ENCODE data around the gene CDK13.

The CDK13 gene

DNA sequence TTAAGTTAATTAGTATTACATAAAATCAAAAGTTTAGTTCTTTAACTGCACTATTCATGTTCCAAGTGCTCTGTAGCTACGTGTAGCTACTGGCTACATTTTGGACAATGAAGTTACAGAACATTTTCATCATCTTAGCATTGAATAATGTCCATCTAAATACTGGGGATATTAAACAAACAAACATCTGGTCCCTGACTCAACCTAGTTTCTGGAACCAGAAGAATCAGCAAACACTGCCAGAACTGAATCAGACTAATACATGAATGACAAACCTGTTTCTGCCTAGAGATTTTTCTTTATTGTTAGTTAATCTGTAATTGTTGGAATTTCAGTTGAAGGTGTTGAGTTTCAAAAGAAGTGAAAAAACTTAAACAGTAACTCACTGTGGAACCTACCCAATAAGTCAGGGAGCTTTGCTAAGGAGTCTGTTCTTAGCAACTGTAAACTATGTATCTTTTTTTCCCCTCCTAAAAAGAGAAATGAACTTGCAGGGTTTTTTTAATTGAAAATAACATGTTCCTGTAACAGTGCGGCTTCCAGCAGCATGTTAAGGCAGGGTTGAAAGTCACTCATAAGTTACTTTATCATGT, 58.3 kb downstream of the CDK13 start:
- DNase-seq (ENCODE audit: low read depth, low spot score), result no peak

DNA sequence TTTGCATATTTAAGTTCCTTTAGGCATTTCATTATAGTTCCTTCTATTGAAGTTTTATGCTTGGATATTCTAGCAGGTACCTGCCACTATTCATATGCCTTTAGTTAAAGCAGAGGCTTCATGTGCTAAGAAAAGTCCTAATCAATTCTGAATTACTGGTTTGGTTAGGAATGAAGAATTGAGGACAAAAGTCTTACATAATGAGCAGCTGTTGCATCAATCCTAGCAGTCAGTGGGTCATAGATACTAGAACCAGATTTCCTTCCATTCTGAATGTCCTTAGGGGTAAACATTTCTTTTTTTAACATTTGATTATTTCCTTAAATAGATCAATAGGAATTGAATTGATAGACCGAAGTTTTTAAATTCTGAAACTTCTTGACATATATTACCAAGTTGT, 59.2 kb downstream of the CDK13 start:
- no peak for DNase-seq (ENCODE audit: low read depth, low spot score)

DNA sequence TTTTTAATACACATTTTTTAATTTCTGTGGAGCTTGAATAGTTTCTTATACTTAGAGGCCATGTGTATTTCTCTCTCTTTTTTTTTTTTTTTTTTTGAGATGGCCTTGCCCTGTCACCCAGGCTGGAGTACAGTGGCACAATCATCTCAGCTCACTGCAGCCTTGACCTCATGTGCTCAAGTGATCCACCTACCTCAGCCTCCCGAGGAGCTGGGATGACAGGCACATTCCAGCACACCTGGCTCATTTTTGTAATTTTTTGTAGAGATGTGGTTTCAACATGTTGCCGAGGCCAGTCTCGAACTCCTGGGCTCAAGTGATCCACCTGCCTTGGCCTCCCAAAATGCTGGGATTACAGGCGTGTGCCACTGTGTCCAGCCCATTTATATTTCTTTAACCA, 64.3 kb downstream of the CDK13 start:
- DNase-seq (ENCODE audit: low read depth, low spot score), result no peak

DNA sequence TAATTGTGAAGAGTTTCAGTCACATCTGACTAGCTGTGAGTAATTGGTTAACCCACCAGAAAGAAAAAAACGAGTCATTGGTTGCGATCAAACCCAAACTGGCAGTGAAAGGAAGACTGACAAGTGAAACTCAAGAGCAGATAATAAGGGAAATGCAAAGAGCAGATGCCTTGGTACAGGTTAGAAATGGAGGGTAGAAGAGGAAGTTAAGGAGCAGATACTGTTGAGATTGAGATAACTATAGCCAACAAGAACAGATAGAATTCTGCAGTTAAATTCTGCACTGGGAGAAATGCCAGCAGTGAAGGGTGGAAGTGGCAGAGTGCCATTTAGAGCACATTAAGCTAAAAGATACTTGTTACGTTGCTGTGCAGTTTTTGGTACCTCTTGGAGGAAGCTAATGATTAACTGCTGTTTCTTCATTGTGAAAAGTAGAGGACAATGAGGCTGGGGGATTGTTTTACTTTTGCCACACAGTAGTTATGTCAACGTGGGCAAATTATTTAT, 65.8 kb downstream of the CDK13 start:
- no peak for DNase-seq (ENCODE audit: low read depth, low spot score)

DNA sequence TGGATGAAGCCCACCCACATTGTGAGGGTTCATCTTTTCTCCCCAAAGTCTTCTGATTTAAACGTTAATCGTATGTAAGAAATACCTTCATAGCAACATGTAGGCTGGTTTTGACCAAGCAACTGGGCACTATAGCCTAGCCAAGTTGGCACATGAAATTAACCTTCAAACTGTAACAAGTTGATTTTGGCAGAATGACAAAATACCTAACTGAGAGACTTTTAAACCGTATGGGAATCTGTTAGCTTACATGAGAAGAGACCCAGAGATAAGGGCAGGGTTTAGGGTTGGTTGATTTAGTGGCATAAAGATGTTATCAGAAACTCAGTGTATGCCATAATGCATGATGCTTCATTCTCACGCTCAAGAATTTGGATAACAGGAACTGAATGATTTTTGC, 69.5 kb downstream of the CDK13 start:
- DNase-seq (ENCODE audit: low read depth, low spot score), result no peak

DNA sequence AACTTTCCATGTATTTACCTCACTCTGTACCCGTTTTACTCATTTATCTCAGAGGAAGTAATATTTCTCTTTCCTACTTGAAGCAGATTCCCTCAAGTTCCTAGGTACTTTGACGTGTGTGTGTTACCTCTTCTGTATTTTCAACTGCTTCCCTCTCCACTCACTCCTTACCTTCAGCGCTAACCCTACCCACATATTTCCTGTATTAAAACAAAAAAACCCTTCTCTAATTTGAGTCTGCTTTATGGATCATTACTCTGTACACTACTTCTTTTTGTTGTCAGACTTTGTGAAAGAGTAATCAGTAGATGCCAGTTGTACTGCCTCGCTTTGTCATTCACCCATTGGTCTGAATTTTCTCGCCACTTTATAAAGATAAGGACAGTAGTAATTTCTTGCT, 74.0 kb downstream of the CDK13 start:
- no peak for DNase-seq (ENCODE audit: low read depth, low spot score)

DNA sequence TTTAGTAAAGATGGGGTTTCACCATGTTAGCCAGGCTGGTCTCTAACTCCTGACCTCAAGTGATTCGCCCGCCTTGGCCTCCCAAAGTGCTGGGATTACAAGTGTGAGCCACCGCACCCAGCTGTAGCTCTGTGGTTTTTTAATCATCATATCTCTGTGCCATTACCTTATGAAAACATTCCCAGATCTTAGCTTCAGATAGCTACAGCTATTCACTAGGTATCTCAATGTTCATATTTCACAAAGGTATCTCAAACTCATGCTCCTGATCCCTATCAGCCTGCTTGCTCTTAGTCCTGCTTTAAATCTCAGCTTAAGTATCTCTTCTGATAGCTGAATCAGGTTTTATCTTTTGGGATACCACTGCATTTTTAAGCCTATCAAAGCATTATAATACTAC, 74.8 kb downstream of the CDK13 start:
- no peak for DNase-seq (ENCODE audit: low read depth, low spot score)

DNA sequence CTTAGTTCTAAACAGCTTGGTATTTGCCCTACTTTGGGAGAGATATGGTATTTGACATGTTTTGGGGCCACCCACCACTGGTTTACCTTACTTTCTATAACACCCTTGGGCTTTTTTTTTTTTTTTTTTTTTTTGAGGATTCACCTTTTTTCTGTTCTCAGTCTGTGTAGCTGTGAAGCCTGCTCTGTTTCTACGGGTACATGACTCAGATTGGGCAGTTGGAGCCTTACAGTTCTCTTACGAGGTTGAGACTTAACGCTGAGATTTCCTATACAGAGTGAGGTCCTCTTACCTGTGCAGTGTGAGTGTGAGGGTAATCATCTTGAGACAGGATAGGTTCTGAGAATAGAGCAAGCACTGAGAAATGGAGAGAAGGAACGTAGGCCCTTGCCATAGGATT, 77.5 kb downstream of the CDK13 start:
- DNase-seq (ENCODE audit: low read depth, low spot score), result no peak

DNA sequence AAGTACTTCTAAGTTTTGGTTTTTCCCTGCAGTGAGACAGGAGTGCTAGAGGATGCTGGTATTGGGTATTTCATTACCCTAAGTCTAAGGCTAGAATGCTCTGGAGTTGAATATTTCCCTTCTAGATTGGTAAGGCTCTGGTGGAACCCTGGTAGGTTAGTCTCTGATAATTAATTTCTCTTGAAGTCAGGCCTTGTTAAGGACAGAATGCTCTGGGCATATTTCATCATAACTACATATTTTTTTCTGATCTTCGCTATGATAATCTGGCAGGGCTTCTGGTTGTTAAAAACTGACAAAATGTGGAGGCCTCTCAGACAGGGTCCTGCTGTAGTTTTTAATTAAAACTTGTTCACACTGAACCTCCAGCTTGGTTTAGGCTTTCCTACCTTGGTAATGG, 83.8 kb downstream of the CDK13 start:
- no peak for DNase-seq (ENCODE audit: low read depth, low spot score)

DNA sequence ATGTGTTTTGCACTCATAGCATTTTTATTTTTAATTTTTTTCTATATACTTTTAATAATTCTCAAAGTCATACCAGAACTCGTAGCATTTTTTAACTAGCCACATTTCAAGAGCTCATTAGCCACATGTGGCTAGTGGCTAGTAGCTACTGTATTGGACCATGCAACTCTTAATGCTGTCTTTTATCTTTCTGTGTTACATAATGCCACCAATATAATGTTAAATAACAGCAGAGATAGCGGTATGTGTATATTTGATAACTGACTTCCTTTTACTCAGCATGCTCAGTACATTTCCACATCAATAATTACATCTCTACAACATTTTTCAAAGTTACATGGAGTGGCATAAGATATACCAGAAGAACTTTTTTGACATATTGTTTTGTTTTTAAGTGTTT, 91.4 kb downstream of the CDK13 start:
- DNase-seq (ENCODE audit: low read depth, low spot score), result no peak

DNA sequence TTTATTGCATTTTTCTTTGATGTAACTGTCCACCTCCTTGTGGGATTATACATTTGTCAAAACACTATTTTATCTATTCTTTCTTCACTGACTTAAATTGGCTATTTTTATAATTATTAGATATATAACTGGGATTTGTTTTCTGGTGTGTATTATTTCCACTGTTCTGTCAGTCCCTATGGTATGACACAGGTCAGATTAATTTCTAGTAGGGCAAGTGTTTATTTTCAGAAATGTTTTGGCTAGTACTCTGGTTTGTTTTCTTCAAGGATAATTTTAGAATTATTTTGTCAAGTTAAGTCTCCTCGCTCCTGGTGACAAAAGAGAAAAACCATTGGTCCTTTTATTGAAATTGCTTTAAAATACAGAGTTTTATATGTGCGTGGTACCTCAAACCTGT, 93.1 kb downstream of the CDK13 start:
- DNase-seq (ENCODE audit: low read depth, low spot score), result no peak

DNA sequence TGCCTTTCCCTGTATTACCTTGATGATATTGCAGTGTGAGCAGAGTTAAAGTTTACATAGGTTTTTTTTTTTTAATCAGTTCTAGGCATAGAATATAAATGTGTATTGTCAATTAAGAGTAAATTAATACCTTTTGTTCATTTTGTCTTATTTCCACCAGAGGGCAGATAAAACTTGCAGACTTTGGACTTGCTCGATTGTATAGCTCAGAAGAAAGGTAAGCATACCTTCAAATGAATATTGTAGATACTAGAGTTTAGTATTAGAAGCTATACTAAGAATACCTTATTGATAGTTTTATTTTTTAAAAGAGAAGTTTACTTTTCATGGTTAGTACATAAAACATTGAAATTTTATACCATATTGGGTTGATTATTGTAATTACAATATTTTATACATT, 97.6 kb downstream of the CDK13 start:
- no peak for DNase-seq (ENCODE audit: low read depth, low spot score)

DNA sequence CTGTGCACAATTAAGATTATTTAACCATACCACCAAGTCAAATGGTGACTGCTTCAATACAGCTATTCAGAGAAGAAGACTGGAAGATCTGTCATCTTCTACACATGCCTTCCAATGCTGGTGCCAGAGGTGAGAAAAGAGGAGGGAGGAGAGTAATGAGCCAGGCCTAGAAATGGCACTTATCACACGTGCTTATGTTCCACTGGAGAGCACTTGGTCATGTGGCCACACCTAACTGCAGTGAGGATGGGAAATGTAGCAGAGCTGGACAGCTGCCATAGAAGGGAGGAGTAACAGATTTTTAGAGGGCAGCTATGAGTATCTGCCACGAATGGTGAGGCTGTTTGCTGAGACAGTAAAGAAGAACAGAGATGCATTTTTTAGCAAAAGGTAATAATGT, 107.2 kb downstream of the CDK13 start:
- DNase-seq (ENCODE audit: low read depth, low spot score), result no peak

DNA sequence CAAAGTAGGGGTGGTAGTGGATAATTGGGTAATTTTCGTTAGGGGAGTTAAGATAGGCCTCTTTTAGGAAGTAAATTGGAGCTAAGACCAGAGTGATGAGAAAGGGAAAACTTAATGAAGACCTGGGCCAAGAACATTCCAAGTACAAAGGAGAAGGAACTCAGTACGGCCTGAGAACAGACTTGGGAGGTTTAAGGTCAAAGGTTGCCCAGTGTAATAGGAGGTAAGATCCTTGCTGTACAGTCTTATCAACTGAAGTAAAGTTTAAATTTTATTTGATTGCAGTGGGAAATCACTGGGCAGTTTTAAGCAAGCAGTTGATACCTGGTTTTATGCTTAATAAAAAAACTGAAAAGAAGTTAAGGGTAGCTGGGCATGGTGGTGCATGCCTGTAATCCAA, 108.0 kb downstream of the CDK13 start:
- no peak for DNase-seq (ENCODE audit: low read depth, low spot score)

DNA sequence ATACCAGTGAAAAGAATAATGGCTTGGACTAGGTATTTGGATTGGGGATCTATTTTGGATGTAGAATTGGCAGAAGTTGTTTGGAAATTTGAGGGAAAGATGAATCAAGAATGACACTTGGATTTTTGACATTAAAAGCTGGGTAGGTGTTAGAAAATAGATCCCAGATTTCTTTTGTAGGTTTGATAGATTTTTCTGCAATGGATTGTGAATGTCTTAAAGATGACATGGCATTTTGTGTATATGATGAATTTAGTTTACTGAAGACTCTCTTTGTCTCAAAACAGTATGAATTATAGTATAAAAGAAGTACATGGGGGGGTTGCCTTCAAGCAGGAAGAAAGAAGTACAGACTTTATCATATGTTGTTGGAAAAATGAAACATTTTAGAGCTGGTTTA, 108.6 kb downstream of the CDK13 start:
- DNase-seq (ENCODE audit: low read depth, low spot score), result no peak

DNA sequence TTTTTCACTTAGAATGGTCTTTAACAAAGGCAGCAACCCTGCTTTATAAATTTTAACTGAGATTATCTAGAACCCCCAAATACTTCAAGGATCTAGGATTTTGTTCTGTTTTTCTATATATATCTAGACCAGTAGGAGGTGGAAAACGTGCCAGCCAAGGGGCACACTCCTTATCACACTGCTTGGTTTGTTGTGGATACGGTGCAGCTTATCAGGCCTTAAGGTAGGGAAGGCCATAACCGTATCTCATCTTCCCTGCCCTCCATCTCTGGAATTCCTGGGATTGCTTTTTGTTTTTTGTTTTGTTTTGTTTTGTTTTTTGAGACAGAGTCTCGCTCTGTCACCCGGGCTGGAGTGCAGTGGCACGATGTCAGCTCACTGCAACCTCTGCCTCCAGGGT, 109.0 kb downstream of the CDK13 start:
- no peak for DNase-seq (ENCODE audit: low read depth, low spot score)

DNA sequence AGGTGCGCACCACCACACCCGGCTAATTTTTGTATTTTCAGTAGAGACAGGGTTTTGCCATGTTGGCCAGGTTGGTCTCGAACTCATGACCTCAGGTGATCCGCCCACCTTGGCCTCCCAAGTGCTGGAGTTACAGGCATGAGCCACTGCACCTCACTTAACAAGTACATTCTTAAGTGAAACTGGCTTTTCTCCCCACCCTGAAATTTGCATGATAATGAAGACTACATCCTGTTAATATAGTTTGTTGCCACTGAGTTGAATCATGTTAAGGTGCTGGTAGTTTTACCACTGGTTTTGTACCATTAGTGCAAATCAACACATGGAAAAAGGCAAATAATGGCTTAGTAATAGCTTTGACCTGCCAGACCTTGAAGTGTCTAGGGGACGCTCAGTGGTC, 122.2 kb downstream of the CDK13 start:
- no peak for DNase-seq (ENCODE audit: low read depth, low spot score)

DNA sequence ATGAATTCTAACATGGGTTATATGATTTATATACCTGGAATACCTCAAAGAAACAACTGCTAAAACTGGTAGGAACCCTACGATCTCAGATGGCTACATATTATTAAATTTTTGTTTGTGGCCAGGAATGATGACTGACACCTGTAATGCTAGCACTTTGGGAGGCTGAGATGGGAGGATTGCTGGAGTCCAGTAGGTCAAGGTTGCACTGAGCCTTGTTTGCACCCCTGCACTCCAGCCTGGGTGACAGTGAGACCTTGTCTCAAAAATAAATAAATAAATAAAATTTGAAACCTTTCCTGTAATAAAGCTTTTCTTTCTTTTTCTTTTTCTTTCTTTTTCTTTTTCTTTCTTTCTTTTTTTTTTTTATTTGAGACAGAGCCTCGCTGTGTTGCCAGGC, 123.2 kb downstream of the CDK13 start:
- DNase-seq (ENCODE audit: low read depth, low spot score), result no peak

DNA sequence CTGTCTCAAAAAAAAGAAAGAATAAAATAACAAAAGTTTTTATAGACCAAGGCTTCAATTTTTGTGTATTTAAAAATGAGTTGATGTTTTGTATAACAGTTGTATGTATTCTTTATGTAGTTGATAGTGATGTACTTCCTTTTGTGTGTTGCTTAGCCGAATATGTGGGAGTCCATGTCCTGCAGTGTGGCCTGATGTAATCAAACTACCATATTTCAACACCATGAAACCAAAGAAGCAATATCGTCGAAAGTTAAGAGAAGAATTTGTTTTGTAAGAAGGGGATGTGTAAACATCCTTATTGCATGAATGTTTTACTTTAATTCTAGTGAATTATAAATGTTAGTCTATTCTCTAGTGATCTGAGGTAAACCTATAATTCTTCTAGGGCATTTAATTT, 127.8 kb downstream of the CDK13 start:
- no peak for DNase-seq (ENCODE audit: low read depth, low spot score)

DNA sequence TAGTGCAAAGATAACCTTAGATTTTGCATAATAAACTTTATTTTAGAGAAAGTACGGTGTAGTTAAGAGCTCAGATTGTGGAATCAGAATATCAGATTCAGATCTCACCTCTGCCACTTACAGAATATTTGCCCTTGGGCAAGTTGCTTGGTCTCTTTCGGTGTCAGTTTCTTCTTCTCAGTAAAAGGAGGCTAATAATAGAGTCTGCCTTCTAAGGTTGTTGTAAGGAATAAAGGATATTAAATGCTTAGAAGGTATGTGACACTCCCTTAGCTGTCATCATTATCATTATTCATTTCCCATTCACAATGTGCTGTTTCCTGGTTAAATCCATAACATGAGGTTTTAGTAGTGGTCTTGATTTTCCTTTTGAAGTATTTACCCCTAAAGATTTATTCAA, 142.1 kb downstream of the CDK13 start:
- no peak for DNase-seq (ENCODE audit: low read depth, low spot score)

DNA sequence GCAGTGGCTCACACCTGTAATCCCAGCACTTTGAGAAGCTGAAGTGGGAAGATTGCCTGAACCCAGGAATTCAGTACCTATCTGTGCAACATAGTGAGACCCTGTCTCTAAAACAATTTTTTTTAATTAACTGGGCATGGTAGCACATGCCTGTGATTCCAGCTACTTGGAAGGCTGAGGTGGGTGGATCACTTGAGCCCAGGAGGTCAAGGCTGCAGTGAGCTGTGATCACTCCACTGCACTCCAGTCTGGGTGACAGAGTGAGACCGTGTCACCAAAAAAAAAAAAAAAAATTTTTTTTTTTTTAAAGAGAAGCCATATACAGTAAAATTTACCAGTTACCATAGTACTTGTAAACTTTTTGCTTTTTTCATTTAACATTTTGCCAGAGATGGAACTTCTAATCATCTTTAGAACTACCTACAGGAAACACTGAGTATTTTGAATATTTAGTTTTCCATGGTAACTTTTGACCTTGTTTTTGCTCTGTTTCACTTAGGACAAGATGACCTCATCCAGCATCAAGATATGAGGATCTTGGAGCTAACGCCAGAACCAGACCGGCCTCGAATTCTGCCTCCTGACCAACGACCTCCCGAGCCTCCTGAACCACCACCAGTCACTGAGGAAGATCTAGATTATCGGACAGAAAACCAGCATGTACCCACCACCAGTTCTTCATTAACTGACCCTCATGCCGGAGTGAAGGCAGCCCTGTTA, 143.7 kb downstream of the CDK13 start:
- DNase-seq (ENCODE audit: low read depth, low spot score), result no peak

DNA sequence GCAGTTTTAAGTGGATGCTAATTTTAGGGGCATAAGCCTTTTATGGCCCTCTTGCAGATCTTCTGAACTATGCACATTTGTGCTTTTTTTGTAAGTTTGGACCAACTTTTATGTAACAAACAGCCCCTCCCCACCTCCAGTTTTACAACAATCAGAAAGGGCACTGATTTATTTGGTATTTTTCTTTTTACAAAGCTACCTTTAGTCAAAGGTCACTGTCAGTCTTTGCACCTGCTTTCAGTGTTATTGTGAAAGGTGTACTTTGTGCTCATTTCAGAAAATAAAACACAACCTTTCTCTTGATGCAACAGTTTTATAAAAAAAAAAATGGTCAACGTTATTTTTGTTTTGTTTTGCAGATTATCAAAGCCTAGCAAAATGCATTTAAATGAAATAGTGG, 145.2 kb downstream of the CDK13 start:
- DNase-seq (ENCODE audit: low read depth, low spot score), result no peak

DNA sequence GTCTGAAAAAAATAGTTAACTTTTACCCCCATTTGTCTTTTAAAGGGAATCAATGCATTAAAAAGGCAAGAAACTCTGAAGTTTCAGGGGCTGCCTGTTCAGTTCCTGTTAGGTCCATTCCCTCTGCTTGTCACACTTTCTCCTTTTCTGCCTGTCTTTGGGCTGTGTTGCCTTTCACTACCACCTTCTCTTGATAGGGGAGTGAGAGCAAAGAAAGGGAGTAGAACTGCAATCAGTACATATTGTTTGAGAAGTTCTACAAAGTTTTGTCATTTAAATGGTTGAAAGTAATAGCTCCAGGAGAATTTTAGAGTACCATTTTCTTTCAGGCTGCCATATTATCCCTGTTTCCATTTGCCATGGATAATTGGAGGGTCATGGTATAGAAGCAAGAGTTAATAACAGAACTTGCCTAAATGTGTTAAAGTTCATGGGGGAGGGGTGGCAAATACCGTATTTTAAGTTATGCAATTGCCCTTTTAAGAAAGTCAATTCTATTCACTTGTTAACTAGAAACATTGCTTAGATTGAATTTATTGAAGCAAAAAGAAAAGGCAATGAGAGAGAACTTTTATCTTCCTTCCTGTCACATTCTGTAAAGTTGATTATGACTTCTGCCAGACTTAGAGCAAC, 145.8 kb downstream of the CDK13 start:
- no peak for DNase-seq (ENCODE audit: low read depth, low spot score)
